ENCODE results near the gene LRRC40.

Gene LRRC40

DNA sequence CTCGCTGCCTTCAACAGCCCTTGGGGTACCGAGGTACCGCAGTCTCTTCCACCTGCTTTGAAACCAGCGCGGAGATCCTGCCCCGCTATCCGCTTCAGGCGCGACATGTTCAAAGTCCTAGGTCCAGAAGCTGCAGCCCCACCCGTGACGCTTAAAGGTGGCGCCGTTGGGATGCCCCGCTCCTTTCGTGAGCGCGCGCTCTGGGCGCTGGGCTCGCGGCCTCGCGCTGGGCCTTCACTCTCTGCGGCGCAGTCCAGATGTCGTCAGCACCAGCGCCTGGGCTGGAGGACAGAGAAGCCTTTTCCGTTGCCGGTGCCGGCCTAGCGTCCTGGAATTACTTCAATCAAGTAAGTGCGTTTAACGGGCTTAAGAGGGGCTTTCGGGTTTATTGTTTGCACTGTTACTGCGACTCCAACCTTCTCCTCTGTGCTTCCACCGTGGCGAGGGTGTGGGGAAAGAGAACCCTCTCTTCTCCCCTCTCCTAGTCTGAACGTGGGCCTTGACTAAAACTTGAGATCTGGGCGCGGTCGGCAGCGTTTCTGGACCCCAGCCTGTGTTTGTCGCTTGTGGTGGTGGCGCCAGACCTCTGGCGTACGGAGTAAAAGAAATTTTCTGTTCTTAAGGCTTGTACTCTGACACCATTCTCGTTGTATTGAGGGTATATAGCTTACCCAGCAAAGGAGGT is at the start of gene LRRC40:
LRRC40 (minus strand) TSS at position 146 of the 685 bp plus-strand sequence; CDS start at position 107, 39 bp downstream.
- H3K4me3 ChIP-seq (replicated peaks; ENCODE audit: low read depth, low read length) = peak within 1 kb of the TSS; percentile 91
- TF ChIP-seq, protein P1, sequence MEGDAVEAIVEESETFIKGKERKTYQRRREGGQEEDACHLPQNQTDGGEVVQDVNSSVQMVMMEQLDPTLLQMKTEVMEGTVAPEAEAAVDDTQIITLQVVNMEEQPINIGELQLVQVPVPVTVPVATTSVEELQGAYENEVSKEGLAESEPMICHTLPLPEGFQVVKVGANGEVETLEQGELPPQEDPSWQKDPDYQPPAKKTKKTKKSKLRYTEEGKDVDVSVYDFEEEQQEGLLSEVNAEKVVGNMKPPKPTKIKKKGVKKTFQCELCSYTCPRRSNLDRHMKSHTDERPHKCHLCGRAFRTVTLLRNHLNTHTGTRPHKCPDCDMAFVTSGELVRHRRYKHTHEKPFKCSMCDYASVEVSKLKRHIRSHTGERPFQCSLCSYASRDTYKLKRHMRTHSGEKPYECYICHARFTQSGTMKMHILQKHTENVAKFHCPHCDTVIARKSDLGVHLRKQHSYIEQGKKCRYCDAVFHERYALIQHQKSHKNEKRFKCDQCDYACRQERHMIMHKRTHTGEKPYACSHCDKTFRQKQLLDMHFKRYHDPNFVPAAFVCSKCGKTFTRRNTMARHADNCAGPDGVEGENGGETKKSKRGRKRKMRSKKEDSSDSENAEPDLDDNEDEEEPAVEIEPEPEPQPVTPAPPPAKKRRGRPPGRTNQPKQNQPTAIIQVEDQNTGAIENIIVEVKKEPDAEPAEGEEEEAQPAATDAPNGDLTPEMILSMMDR (IDR thresholded peaks at IDR 0.05; ENCODE audit: low read depth, low read length, missing control alignments) = no peak
- DNase-seq (ENCODE audit: extremely low read depth, low read depth) = peak; percentile 77

DNA sequence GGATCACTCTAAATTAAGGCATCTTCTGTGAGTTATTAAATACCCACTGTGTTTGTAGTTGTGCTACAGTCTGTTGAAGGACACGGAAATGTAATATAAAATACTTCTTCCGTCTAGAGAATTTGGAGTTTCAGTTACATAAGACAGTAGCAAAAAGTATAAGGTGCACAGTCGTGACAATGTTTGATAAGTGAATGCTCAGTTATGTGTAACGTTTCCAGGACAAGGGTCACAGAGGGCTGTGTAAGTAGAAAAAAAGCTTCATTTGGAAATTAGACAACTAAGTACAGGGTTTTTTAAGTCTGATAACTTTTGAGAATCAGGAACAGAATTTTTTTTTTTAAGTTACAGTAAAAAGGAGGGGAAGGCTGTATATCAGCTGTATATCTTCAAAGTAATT is 43.4 kb upstream of the LRRC40 start:
- no peak for DNase-seq (ENCODE audit: extremely low read depth, low read depth)
- H3K4me3 ChIP-seq (replicated peaks; ENCODE audit: low read depth, low read length) = no peak overlapping the region
- TF ChIP-seq, protein P1 (IDR thresholded peaks at IDR 0.05; ENCODE audit: low read depth, low read length, missing control alignments) = no peak

DNA sequence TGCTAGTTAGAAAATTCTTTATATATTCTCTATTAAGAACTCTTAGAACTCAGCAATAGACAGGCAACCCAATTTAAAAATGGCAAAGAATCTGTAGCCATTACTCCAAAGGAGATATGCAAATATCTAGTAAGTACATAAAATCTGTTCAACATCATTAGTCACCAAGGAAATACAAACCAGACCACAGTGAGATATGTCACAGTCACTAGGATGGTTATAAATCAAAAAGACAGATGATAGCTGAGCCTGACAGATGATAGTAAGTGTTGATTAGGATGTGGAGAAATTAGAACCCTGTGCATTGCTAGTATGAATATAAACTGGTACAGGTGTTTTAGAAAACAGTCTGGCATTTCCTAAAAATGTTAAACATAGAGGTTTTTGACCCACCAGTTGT is 42.4 kb upstream of the LRRC40 start:
- TF ChIP-seq, protein P1 (IDR thresholded peaks at IDR 0.05; ENCODE audit: low read depth, low read length, missing control alignments) = no peak
- DNase-seq (ENCODE audit: extremely low read depth, low read depth) = no peak
- H3K4me3 ChIP-seq (replicated peaks; ENCODE audit: low read depth, low read length) = no peak overlapping the region

DNA sequence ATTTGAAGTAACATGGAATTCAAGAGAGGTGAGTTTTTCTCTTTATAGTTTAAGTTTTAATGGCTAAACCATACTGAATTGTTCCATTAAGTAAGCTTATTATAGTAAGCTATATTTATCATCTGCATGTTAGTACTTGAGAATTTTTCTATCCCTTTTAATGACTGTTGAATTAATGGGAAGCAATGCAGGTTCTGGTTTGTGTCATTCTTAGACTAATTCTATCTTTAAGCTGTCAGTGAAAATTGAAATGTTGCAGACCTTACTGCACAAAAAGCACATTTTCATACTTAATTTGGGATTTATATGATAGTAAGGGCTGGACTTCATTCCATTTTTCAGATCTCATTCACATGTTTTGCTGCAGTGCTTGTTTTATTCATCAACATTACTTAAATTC is 41.7 kb upstream of the LRRC40 start:
- H3K4me3 ChIP-seq (replicated peaks; ENCODE audit: low read depth, low read length) = no peak overlapping the region
- TF ChIP-seq, protein P1 (IDR thresholded peaks at IDR 0.05; ENCODE audit: low read depth, low read length, missing control alignments) = no peak
- no peak for DNase-seq (ENCODE audit: extremely low read depth, low read depth)

DNA sequence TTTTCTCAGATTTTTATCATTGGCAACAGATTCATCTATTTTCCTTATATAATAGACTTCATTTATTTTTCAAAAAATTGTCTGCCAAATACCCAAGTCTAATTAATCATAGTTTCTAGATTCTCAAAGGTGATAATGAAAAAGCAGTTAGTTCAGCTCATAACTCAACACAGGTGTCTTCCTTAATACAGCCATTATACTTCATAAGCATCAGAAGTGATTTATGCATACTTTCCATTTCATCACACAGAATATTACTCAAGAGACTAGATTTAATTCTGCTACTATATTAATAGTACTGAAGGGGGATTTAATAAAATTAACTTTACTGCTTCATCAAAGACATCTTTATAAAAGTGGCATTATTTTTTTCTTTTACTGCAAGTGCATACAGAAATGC is 34.6 kb upstream of the LRRC40 start:
- H3K4me3 ChIP-seq (replicated peaks; ENCODE audit: low read depth, low read length) = no peak overlapping the region
- TF ChIP-seq, protein P1 (IDR thresholded peaks at IDR 0.05; ENCODE audit: low read depth, low read length, missing control alignments) = no peak
- no peak for DNase-seq (ENCODE audit: extremely low read depth, low read depth)

DNA sequence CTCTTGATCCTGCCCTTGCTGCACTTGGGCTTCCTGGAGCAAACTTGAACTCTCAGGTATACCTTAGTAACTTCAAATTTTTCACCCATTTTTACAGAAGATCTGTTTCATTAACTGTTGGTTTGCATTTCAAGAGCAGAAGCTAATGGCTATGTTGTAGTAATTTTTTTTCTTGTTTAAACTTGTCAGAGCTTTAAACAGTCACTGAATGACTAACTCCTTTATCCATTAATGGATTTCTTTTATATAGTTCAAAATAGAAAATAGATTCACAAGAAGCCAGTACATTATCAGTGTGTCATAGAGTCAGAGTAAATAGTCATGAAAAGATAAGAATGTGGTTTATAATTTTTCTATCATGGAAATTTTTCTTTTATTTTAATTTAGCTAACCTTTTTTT is 29.4 kb upstream of the LRRC40 start:
- no peak overlapping the region for H3K4me3 ChIP-seq (replicated peaks; ENCODE audit: low read depth, low read length)
- TF ChIP-seq, protein P1 (IDR thresholded peaks at IDR 0.05; ENCODE audit: low read depth, low read length, missing control alignments) = no peak
- DNase-seq (ENCODE audit: extremely low read depth, low read depth) = no peak

DNA sequence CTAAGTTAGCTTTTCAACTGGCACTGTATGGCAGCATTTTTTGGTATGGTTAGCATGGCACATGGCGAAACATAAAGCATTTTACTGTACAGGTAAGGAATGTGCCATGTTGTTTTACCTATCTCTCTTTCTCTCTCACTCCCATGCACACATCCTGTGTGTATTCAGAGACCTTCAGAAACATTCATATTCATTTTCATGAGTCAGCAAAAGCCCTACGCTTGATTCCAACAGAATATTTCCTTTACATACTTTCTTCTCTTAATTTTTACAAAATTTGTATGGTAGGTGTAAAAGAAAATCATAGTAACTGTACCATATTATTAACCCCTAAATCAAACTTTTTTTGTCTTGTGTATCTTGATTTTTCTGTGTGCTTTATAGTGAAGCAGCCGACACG is 26.1 kb upstream of the LRRC40 start:
- no peak overlapping the region for H3K4me3 ChIP-seq (replicated peaks; ENCODE audit: low read depth, low read length)
- TF ChIP-seq, protein P1 (IDR thresholded peaks at IDR 0.05; ENCODE audit: low read depth, low read length, missing control alignments) = no peak
- DNase-seq (ENCODE audit: extremely low read depth, low read depth) = no peak
